GM18505 (cell line): ENCODE results near the gene RGS17.

Experiments
- ATAC-seq: cut with Tn5 transposase; IDR thresholded peaks from one replicate; pipeline ENCODE4 v1.9.1; 2021; ENCODE audit not compliant: unreplicated experiment
- POLR2A ChIP-seq: IDR thresholded peaks from 4 replicates; pipeline ENCODE4 v1.6.1; 2011; ENCODE audit warnings: borderline replicate concordance; ENCODE audit not compliant: insufficient read depth, insufficient read length; ENCODE audit errors: extremely low read depth

Gene RGS17

DNA sequence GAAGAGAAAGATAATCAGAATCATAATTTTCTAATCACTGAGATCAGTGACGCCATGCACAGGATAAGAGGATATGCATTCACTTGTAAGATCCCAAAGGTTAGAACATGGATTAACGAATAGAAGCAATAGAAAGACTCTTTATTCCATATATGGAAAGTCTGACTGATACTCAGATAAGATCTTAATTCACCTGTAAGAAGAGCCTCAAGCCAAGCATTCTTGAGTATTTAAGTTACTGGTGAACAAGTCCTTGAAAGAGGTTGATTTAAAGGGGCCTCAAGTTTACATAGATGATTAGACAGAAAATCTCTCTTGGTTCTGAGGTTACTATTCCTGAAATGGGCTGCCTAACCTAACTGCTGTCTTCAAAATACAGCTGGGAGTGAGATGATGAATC, 74.8 kb downstream of the RGS17 start:
- ATAC-seq = no peak
- TF ChIP-seq POLR2A = no peak

DNA sequence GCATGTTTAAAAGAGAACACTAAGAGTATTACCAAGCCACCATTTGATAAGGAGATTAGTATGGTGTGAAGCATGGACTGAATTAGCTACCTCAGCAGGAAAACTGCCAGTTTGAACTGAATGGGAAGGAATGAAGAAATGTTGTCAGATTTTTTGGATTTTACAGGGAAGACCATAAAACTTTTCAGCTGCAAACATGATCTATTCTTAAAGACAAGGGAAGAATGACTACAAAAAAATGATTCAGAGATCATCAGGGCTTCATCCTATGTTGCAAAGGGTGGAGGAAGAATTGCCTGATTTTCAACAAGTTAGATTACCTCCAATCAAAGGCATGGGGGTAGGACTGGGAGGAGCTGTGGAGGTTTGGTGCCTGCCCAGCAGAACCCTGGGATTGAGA, 79.3 kb downstream of the RGS17 start:
- no peak for ATAC-seq
- no peak for TF ChIP-seq POLR2A

DNA sequence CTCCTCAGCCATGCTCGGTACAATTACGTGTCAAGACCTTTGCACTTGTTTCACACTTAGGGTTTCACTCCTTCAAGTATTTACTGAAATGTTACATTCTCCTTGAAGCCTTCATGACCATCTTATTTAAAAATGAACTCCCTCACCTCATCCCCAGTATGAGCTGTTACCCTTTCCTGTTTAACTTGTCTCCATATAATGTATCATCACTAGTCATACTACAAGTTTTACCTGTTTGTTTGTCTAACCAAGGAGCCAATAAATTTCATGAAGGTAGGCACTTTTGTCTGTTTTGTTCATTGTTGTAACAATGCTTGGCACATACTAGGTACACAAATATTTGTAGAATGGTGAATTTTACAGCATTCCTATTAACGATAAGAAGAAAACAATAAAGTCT, 82.5 kb downstream of the RGS17 start:
- no peak for TF ChIP-seq POLR2A
- ATAC-seq = no peak

DNA sequence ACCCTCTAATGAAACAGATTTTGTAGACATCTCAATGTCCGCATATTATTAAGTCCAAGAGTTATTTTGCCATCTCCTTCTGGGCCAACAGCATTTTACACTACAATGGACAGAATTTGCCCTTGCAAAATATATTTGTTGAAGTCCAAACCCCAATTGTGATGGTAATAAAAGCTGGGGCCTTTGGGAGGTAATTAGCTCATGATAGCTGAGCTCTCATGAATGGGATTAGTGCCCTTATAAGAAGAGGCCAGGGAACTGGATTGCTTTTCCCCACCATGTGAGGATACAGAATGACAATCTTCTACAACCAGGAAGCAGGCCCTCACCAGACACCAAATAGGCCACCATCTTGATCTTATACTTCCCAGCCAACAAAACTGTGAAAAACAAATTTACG, 83.7 kb downstream of the RGS17 start:
- TF ChIP-seq POLR2A = no peak
- no peak for ATAC-seq

DNA sequence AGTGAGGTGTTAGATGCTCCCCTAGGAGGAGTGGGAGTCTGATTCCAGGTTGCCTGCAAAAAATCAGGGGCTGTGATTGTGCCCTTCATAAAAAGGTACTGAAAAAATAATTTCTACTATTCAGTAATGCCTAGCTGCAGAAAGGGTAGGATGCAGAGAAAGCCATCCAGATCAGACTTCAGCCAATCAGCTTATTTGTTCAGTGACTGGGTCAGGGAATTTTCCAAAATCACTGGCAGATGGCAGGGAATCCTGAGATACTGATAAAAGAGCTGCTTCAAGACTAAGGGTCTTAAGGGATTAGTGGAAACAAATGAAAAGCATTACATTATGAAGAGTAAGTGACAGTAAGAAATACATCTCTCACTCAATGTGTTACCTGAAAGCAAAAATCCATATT, 85.8 kb downstream of the RGS17 start:
- ATAC-seq = no peak
- no peak for TF ChIP-seq POLR2A

DNA sequence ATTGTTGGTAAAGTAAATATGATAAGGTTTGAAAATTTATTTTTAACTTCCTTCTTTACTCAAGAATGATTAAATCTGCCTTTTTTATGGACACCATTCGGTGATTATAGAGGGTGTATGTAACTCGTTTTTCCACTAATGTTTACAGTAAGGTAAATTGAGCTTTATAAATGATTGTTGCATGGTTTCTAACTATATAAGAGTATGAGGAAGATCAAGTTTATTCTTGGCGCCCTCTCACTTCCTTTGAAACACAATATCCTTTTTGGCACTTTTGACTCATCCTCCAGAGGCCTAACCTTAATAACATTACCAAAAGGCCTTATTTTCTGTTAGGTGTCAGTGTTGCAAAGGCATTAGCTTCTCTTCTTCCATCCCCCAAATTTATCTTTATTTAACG, 86.8 kb downstream of the RGS17 start:
- TF ChIP-seq POLR2A = no peak
- ATAC-seq = no peak

DNA sequence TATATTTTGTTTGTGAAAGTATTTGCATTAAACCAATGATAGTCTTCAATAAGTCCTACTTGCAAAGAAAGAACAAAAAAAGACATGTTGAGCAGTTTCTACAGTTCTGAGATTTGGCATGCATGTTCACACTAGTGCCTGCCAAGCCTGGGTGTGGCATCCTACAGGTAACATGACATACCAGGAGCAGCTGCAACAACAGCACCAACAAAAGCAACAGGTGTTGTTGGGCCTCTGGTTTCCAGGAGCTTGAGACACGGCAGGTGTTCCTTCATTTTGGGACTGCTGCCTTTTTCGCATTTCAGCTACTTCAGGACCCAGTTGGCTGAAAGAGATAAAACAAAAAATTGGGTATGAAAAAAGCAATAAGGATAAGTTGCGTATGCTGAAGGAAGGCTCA, 87.4 kb downstream of the RGS17 start:
- no peak for TF ChIP-seq POLR2A
- ATAC-seq = no peak

DNA sequence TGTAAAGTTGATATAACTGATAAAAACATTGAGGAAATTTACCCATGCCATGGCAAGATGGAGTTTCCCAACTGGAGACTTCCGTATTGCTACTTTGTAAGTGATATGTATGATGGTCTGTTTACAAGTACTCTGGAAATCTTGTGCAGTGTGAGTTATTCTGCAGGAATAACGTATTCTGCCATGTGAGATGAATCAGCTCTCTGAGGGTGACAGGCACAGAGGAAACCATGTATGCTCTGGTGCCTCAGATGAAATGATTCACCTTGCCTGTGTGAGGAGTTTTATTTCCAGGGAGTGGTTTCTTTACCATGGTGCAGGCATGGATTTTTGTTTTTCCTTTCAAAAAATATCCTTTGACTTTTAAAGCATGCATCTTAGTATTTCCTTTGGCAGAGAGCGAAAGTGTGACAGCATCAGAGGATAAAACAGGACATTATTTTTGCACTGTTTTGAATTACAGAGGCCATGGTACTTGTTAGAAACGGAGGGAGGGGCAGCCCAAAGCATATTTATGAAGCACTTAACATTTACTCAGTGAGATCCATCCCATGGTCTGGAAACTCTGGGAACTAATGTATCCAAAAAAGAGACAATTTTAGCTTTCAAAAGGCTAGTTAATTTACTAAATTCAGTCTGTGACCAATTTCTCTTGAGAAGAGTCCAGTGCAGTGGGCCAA, 92.6 kb downstream of the RGS17 start:
- no peak for TF ChIP-seq POLR2A
- ATAC-seq = no peak

DNA sequence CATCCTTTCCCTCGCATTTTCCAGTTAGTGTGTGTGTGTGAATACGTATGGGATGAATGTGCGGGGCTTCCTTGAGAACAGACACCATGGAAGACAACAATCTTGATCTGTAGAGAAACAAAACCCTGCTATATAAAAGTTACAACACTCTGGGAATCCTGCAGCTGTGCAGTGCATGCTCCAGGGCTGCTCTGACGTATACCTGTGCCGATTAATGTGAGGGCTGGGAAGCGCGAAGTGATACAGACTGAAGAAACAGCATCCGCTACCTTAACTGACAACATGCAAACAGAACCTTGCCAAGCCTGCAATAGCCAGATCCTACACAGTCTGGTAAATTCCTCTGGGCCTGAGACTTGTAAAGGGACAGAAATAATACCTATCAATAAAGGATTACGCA, 96.9 kb downstream of the RGS17 start:
- TF ChIP-seq POLR2A = no peak
- no peak for ATAC-seq

DNA sequence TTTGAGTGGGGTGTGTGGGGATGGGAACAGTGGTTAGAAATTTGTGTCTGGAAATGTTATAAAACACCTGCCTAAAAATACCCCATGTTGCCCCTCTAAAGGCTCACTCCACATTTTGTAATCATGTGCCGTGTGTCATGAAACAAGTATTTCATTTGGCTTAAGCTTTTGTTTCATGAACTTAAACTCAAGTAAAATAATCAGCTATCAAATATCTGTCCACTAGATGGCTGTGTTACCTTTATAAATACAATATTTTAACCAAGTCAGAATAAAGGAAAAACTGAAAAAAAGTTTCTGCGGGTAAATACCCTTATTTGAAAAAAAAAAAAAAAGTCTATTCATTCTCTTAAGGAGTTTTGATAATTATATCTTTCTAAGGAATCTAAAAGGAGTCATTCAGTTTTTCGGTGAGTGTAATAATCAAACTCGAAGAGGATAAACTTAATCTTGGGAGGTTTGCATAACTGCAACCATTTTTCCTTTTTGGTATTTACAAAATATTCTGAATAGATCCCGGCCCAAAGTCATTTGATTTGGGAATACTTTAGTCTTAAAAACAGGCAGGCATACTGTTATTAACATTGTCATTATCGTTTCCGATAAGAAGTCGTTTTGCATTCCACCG, 98.7 kb downstream of the RGS17 start:
- TF ChIP-seq POLR2A = no peak
- ATAC-seq = no peak

DNA sequence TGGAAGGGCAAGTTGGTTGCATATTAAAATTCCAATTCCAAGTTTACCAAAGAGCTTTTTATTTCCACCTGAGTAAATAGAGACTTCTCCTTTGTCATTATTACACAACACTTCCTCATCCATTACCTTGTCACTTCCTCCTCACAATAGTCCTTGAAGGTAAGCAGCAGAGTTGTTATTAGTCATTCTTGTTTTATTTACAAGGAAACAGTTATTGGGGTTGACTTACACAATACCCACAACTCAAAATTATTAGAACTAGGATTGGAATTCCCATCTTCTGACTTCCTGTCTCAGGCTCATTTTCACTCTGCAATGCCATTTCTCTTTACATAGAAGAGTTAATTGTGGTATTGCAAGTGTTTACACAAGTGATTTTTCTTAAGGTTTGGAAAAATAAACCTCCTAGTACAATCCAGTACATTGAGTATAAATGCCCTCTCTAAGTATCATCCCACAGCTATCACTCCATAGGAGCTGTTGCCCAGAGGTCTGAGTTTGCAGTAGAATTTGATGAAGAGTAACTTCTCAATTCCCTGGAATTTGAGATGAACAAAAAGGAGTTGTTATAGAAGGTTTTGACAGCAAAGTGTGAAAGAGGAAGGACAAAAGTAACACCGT, 99.6 kb downstream of the RGS17 start:
- no peak for ATAC-seq
- TF ChIP-seq POLR2A = no peak

DNA sequence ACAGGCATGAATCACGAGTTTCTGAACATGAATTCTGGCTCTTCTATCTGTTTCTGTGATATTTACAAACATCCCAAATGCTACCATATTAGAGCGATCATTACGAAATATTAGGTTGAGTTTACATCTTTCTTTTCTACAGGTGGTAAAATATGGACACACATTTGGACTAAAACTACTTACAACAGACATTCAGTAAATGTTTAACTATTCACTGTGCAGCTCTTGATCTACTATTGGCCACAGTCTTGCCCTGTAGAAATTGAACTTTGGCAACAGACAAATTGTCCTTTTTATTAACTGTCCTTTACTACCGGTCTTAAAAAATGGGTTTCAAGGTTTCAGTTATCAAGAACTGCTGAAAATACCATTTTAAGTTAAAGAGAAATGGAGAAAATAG, 102.1 kb downstream of the RGS17 start:
- TF ChIP-seq POLR2A = no peak
- no peak for ATAC-seq

DNA sequence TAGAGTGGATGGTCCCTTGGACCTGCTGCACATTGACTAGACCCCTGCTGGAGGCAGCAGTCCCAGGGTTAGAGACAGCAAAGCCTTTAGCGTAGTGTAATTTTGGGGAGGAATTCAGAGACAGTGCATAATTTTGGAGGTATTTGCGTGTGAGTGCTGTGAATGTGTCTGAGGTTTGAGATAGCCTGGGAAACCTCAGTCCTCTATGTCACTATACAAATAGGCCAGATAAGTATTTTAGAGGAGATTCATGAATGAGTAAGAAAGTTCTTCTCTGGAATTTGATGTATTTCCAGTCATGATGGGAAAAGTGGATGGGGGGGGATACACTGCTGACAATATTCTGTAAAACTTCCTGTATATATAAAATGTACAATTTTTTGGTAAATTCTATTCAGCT, 102.8 kb downstream of the RGS17 start:
- no peak for TF ChIP-seq POLR2A
- no peak for ATAC-seq

DNA sequence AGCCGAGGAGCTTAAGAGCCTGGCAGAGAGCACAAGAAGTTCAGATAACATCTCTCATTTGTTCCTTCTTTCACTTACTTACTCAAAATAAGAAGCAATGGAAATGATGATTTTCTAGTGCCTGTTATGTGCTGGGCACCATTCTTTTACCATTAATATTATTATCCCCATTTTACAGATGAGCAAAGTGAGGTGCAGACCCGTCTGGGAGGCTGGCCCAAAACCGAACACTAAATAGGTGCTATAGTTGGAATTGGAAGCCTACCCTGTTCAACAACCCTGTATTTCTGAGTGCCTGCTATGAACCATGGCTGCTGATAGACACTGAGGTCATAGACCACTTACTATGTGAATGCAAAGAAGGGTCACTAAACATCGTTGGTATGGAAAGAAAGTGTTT, 103.6 kb downstream of the RGS17 start:
- TF ChIP-seq POLR2A = no peak
- no peak for ATAC-seq

DNA sequence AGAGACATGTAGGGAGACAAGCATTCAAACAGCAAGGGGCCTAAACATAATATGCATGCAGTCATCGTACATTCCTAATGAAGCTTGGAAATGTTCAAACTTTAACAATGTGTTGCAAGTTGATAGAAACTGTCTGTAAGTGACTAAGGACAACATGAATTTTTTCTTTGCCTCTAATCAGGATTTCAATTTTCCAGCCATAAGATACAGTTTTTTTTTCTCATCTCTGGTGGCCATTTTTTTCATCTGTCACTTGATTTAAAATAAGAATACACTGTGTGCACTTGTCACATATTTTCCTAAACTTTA, 106.4 kb downstream of the RGS17 start:
- ATAC-seq = no peak
- TF ChIP-seq POLR2A = no peak

DNA sequence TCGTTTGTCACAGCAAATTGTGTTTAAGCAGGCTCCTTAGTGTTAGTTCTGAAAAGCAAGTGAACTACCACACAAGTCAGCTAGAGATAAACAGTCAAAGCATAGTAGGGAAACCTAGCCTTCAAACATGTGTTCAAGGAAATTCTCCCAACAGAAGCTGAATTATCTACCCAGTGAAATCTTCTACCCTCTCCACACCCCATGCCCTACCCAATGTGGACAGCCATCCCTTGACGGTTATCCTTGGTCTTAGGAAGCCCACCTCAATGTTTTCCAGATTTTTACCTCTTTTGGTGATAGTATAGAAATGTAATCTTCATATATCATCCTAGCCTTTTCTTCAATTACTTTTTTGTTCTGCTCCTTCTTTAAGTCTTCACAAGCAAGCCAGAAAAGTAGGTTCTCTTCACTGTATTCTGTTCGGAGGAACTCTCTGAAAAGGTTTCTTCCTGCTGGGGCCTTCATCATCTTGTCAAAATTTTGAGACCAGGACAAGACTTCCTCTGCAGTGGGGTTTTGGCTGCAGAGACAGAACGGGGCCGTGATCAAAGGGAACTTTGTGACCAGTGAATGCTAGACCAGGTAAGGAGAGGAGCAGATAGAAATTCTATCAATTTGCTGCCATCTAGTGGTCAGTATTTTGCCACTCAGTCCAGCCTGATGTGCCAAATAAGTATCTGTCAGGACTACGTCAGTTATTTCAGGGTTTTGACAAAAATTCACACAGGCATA, 106.9 kb downstream of the RGS17 start:
- peak; percentile 99 for ATAC-seq
- TF ChIP-seq POLR2A = no peak
